CD4-positive, alpha-beta T cell (primary cell): ENCODE measurements around the gene ROBO2. TPM values are rescaled to one million over a fixed set of nuclear protein-coding genes. Genes with fewer than 3 reads are reported as not detected.

Experiments
- ATAC-seq: fragments of 200-7000 bp; cut with Tn5 transposase; one replicate; pipeline ENCODE4 v1.10.0; 2022; ENCODE audit warnings: mild to moderate bottlenecking; ENCODE audit not compliant: poor library complexity
- CTCF ChIA-PET: fragments of 350-600 bp; sonication (Branson Sonifier 250); formaldehyde crosslinking; loops from one replicate; lab custom pipeline; 2021; ENCODE audit warnings: antibody characterized with exemption, inconsistent platforms; lab: Charles Lee
- POLR2A ChIA-PET: fragments of 350-600 bp; sonication (Branson Sonifier 250); formaldehyde crosslinking; loops from one replicate; lab custom pipeline; 2021; ENCODE audit warnings: antibody characterized with exemption, inconsistent platforms; lab: Charles Lee
- DNase-seq, 14 experiments: peaks; one replicate each; pipeline ENCODE4 v3.0.0-alpha.2; 2013 to 2020; ENCODE audit warnings: mixed read lengths in 2 of 14
- H3K27ac ChIP-seq, 2 donors: one replicate each; pipeline versions ENCODE4 v1.5.1 to v1.7.0; 2013; ENCODE audit warnings: low read length in 2 of 2, low read depth in 1 of 2, mild to moderate bottlenecking in 1 of 2
- H3K27me3 ChIP-seq, 2 experiments: 1 replicate in 1 of 2; 2 replicates in 1 of 2; pipeline versions ENCODE4 v1.6.1 to v1.7.0; 2013; ENCODE audit warnings: low read length in 2 of 2, control low read depth in 1 of 2, mild to moderate bottlenecking in 1 of 2, moderate library complexity in 1 of 2; ENCODE audit not compliant: insufficient read depth in 2 of 2, control insufficient read depth in 1 of 2
- H3K36me3 ChIP-seq: one replicate; pipeline ENCODE4 v1.6.1; 2013; ENCODE audit warnings: low read length, control low read depth; ENCODE audit not compliant: insufficient read depth
- H3K4me1 ChIP-seq: one replicate; pipeline ENCODE4 v1.6.1; 2013; ENCODE audit warnings: low read length, control low read depth; ENCODE audit not compliant: insufficient read depth
- H3K4me3 ChIP-seq: one replicate; pipeline ENCODE4 v1.5.1; 2013; ENCODE audit warnings: mild to moderate bottlenecking, low read length, moderate library complexity
- H3K9me3 ChIP-seq, 2 experiments: 1 replicate in 1 of 2; 2 replicates in 1 of 2; pipeline versions ENCODE4 v1.6.1 to v1.7.0; 2013; ENCODE audit warnings: low read length in 2 of 2, mild to moderate bottlenecking in 2 of 2, control low read depth in 1 of 2, moderate library complexity in 1 of 2; ENCODE audit not compliant: control insufficient read depth in 1 of 2, insufficient read depth in 1 of 2
- H3K27ac Mint-ChIP-seq: one replicate; pipeline ENCODE4 v1.8.0; 2020; ENCODE audit warnings: mixed read lengths
- H3K27me3 Mint-ChIP-seq: one replicate; pipeline ENCODE4 v1.8.0; 2021; ENCODE audit warnings: mixed read lengths
- H3K36me3 Mint-ChIP-seq: one replicate; pipeline ENCODE4 v1.8.0; 2021; ENCODE audit warnings: low read depth, mixed read lengths
- H3K4me1 Mint-ChIP-seq: one replicate; pipeline ENCODE4 v1.8.0; 2021; ENCODE audit warnings: low read depth, mixed read lengths
- H3K4me3 Mint-ChIP-seq: one replicate; pipeline ENCODE4 v1.8.0; 2020; ENCODE audit warnings: mild to moderate bottlenecking, mixed read lengths
- H3K9me3 Mint-ChIP-seq: one replicate; pipeline ENCODE4 v1.8.0; 2020; ENCODE audit warnings: mixed read lengths
- CTCF ChIP-seq: fragments of 200-600 bp; IDR thresholded peaks from one replicate; pipeline ENCODE4 v1.8.0; 2022; ENCODE audit warnings: antibody characterized with exemption, mild to moderate bottlenecking
- intact Hi-C, 2 experiments: fragments of 100-400 bp; cut with DNase I in 1 of 2; cut with micrococcal nuclease in 1 of 2; formaldehyde crosslinking; loops; one replicate each; pipeline versions ENCODE4 v1.15.1 to v1.9.0; 2023 to 2025; cut with DNase I, micrococcal nuclease
- total RNA-seq, 174 experiments: library from RNA in 2 of 174; stranded (reverse) in 2 of 174; gene quantifications; one replicate each; pipeline ENCODE4 v1.2.3 and lab custom pipeline; 2021 to 2026

ROBO2 gene
- total RNA-seq, 2 experiments from 2014 or later: not detected

GRCh38 chr3:77137559-77137958, 97.7 kb downstream of the ROBO2 start:
- no peak overlapping the region for H3K27ac ChIP-seq
- no peaks in the 10 kb centered on the region for H3K4me1 ChIP-seq
- Mint-ChIP-seq H3K4me3 (no peak overlapping the region), H3K4me1 (no peaks in the 10 kb centered on the region), H3K9me3 (peaks cover 4% of the 10 kb centered on the region), H3K27ac (no peak overlapping the region), H3K27me3 (no peaks in the 10 kb centered on the region), H3K36me3 (no peaks in the 10 kb centered on the region)
- ATAC-seq (no peak), DNase-seq (no peak)
- POLR2A ChIA-PET: no interaction called here
- H3K36me3 ChIP-seq: no peaks in the 10 kb centered on the region
- no peaks in the 10 kb centered on the region for H3K27me3 ChIP-seq
- CTCF ChIA-PET: no interaction called here
- intact Hi-C loops: no loop called here
- H3K4me3 ChIP-seq: no peak overlapping the region
- no peak for TF ChIP-seq CTCF
- peaks cover 0 to 17% of the 10 kb centered on the region in 2 experiments for H3K9me3 ChIP-seq

- intact Hi-C loops: no loop called here
- CTCF ChIA-PET: no interaction called here
- H3K4me1 Mint-ChIP-seq: no peaks in the 10 kb centered on the region
Measured at GRCh38 chr3:77139624-77140023, 99.7 kb downstream of the ROBO2 start.

GRCh38 chr3:77141423-77141822, 101.5 kb downstream of the ROBO2 start:
- no peak overlapping the region for H3K27ac Mint-ChIP-seq
- intact Hi-C loops: no loop called here

More at GRCh38 chr3:77139624-77140023, 99.7 kb downstream of the ROBO2 start:
- Mint-ChIP-seq H3K4me3 (no peak overlapping the region), H3K9me3 (peaks cover 8% of the 10 kb centered on the region), H3K27ac (no peak overlapping the region), H3K36me3 (no peaks in the 10 kb centered on the region), H3K27me3 (no peaks in the 10 kb centered on the region)
- DNase-seq (no peak), ATAC-seq (no peak)
- no peak overlapping the region for H3K4me3 ChIP-seq
- POLR2A ChIA-PET: no interaction called here
- no peaks in the 10 kb centered on the region for H3K36me3 ChIP-seq
- H3K27me3 ChIP-seq: no peaks in the 10 kb centered on the region
- H3K9me3 ChIP-seq: peaks cover 9 to 16% of the 10 kb centered on the region in 2 experiments
- H3K4me1 ChIP-seq: no peaks in the 10 kb centered on the region
- no peak overlapping the region for H3K27ac ChIP-seq
- no peak for TF ChIP-seq CTCF

More at GRCh38 chr3:77141423-77141822, 101.5 kb downstream of the ROBO2 start:
- H3K27me3 Mint-ChIP-seq: no peaks in the 10 kb centered on the region
- ATAC-seq (no peak), DNase-seq (no peak)
- POLR2A ChIA-PET: no interaction called here
- H3K9me3 Mint-ChIP-seq: peaks cover 10% of the 10 kb centered on the region
- Histone ChIP-seq H3K9me3 (peaks cover 9 to 14% of the 10 kb centered on the region in 2 experiments), H3K27ac (no peak overlapping the region), H3K36me3 (no peaks in the 10 kb centered on the region), H3K4me3 (no peak overlapping the region), H3K27me3 (no peaks in the 10 kb centered on the region), H3K4me1 (no peaks in the 10 kb centered on the region)
- H3K4me1 Mint-ChIP-seq: no peaks in the 10 kb centered on the region
- H3K4me3 Mint-ChIP-seq: no peak overlapping the region
- CTCF ChIA-PET: no interaction called here
- H3K36me3 Mint-ChIP-seq: no peaks in the 10 kb centered on the region
- TF ChIP-seq CTCF: no peak
